Measurements from ENCODE around the gene DNAH1.

The DNAH1 gene

GRCh38 chr3:52438579-52439425, 122.7 kb downstream of the DNAH1 start:
- no peak for DNase-seq (ENCODE audit: extremely low read depth, low read depth)
- no peak for TF ChIP-seq CTCF (IDR thresholded peaks at IDR 0.05; ENCODE audit: low read depth, low read length)

GRCh38 chr3:52439426-52440248, 123.5 kb downstream of the DNAH1 start:
- no peak for TF ChIP-seq CTCF (IDR thresholded peaks at IDR 0.05; ENCODE audit: low read depth, low read length)
- DNase-seq (ENCODE audit: extremely low read depth, low read depth) = no peak

DNA sequence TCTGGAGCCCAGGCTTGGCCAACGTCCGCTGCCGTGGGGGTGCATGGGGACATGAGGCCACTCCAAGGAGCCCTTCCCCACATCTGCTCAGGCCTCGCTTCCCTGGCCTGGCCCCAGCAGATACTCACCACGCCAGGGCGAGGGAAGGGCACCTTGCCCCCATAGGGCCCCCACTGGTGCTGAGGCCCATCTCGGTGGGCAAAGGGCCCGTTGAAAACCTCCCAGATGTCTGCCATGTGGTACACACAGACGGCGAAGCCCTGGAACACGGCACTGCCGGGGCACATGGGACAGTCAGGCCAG, 124.1 kb downstream of the DNAH1 start:
- no peak for TF ChIP-seq CTCF (IDR thresholded peaks at IDR 0.05; ENCODE audit: low read depth, low read length)
- no peak for DNase-seq (ENCODE audit: extremely low read depth, low read depth)

- DNase-seq (ENCODE audit: extremely low read depth, low read depth) = no peak
- no peak for TF ChIP-seq CTCF (IDR thresholded peaks at IDR 0.05; ENCODE audit: low read depth, low read length)
These were observed 124.6 kb downstream of the DNAH1 start for GRCh38 chr3:52440671-52441070.

DNA sequence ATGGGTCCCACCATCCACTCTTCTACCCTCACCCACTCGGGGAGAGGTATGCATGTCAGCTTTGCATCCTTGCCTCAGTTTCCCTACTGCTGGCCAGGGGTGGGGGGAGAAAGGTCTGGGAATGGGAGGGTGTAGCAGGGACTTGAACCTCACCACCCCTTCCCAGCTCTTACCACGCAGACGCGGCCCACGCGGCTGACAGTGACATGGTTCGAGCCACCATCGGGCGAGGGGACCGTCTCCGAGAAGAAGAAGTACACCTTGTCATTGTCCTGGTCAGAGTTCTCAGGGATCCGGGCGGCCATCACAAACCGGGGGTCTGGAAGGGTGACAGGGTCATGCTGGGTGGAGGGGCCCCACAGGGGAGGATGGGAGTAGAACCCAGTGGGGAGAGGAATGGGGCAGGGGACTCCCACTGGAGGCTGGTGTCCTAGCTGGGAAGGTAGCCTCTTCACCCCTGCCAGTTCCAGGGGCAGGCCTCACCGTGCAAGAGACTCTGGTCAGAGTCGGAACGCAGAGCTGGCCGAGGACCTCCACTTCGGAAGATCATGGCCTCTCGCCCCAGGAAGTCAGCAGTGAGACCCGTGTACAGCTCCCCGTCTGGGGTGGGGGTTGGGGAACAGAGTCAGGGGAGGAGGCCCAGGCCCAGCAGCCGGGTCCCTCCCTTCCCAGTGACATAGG, 125.1 kb downstream of the DNAH1 start:
- DNase-seq (ENCODE audit: extremely low read depth, low read depth) = no peak
- TF ChIP-seq CTCF (IDR thresholded peaks at IDR 0.05; ENCODE audit: low read depth, low read length) = no peak

- TF ChIP-seq CTCF (IDR thresholded peaks at IDR 0.05; ENCODE audit: low read depth, low read length) = no peak
These were observed 125.7 kb downstream of the DNAH1 start for GRCh38 chr3:52441772-52442332.

More at GRCh38 chr3:52441772-52442332, 125.7 kb downstream of the DNAH1 start:
- no peak for DNase-seq (ENCODE audit: extremely low read depth, low read depth)

All from AG09319 (cell line).